OCI-LY3 (cell line): ENCODE results near the gene CRYL1.

ENCODE experiments used
- EZH2phosphoT487 ChIP-seq: fragments of 200-600 bp; shearing (Covaris generic); IDR thresholded peaks from 2 replicates; pipeline ENCODE4 v1.6.1; 2018; ENCODE audit warnings: antibody characterized with exemption, mixed run types, low read depth
- TF ChIP-seq, protein P1 (sequence below): fragments of 200-600, 300-600 bp; sonication (generic); IDR thresholded peaks from 2 replicates; pipeline ENCODE4 v1.5.1; 2014; ENCODE audit warnings: antibody characterized with exemption, low read length, low read depth

DNA sequence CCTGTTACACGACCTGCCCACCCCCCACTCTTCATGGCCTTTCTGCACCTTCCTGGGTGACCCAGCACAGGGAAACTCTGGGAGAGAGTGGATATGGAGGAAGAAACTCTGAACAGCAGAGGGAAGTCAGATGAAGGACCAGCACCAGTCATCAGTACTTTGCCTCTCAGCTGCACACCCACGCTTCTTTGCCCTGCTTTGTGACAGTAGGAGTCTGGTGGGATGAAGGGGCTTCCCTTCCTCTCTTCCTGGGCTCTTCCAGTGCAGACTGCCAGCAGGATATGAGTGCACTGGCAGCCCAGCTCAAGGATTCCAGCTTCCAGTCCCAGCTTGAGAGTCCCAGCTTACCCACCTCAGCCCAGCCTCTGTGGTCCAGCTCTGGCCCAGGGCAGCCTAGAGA is 68.9 kb downstream of the CRYL1 start:
- TF ChIP-seq, protein P1, sequence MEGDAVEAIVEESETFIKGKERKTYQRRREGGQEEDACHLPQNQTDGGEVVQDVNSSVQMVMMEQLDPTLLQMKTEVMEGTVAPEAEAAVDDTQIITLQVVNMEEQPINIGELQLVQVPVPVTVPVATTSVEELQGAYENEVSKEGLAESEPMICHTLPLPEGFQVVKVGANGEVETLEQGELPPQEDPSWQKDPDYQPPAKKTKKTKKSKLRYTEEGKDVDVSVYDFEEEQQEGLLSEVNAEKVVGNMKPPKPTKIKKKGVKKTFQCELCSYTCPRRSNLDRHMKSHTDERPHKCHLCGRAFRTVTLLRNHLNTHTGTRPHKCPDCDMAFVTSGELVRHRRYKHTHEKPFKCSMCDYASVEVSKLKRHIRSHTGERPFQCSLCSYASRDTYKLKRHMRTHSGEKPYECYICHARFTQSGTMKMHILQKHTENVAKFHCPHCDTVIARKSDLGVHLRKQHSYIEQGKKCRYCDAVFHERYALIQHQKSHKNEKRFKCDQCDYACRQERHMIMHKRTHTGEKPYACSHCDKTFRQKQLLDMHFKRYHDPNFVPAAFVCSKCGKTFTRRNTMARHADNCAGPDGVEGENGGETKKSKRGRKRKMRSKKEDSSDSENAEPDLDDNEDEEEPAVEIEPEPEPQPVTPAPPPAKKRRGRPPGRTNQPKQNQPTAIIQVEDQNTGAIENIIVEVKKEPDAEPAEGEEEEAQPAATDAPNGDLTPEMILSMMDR, result no peak
- TF ChIP-seq EZH2phosphoT487, result no peak
